Prostate gland (tissue), 2 donors: ENCODE data around the gene MAD1L1.

Experiments used
- POLR2AphosphoS5 ChIP-seq: sonication (generic); formaldehyde crosslinking; IDR thresholded peaks from one replicate; pipeline ENCODE4 v1.6.1; 2017; ENCODE audit warnings: antibody characterized with exemption
- TF ChIP-seq, protein P1 (sequence below), 4 experiments: fragments of 200-600 bp in 2 of 4; fragments of 450-650 bp in 2 of 4; sonication (generic) in 2 of 4; IDR thresholded peaks; 1 replicate in 3 of 4; 2 replicates in 1 of 4; pipeline ENCODE4 v1.5.1; 2016 to 2019; ENCODE audit warnings: antibody characterized with exemption in 4 of 4, mild to moderate bottlenecking in 2 of 4, moderate library complexity in 2 of 4

DNA sequence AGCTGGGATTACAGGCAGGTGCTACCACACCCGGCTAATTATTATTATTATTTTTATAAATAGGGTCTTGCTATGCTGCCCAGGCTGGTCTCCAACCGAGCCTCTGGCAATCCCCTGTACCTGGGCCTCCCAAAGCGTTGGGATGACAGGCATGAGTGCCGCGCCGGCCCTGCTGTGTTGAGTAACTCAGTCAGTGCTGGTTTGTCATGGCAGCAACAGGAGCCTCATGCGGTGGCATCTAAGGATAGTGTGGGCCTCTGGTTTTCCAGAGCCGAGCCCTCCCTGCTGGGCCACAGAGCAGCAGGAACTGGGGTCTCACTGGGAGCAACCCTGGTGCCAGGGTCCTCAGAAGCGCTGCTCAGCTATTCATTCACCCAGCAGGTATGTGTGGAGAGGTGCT is 318.0 kb downstream of the MAD1L1 start:
- TF ChIP-seq POLR2AphosphoS5, result no peak
- TF ChIP-seq, protein P1, sequence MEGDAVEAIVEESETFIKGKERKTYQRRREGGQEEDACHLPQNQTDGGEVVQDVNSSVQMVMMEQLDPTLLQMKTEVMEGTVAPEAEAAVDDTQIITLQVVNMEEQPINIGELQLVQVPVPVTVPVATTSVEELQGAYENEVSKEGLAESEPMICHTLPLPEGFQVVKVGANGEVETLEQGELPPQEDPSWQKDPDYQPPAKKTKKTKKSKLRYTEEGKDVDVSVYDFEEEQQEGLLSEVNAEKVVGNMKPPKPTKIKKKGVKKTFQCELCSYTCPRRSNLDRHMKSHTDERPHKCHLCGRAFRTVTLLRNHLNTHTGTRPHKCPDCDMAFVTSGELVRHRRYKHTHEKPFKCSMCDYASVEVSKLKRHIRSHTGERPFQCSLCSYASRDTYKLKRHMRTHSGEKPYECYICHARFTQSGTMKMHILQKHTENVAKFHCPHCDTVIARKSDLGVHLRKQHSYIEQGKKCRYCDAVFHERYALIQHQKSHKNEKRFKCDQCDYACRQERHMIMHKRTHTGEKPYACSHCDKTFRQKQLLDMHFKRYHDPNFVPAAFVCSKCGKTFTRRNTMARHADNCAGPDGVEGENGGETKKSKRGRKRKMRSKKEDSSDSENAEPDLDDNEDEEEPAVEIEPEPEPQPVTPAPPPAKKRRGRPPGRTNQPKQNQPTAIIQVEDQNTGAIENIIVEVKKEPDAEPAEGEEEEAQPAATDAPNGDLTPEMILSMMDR (IDR thresholded peaks at IDR 0.05), result no peak
